Measurements from ENCODE around the gene GRP.

The GRP gene

GRCh38 chr18:59219672-59220163, at the start of gene GRP:
TSS of gene GRP (plus strand) at chr18:59220158. CDS start at chr18:59220266, 108 bp downstream.
- Histone ChIP-seq H3K9me3 (ENCODE audit: control insufficient read depth, insufficient read depth, low read length) (no peaks in the 10 kb centered on the region; the same call in 1 of the 2 replicates), H3K36me3 (ENCODE audit: insufficient read depth, low read length) (no peaks in the 10 kb centered on the region), H3K9ac (ENCODE audit: low read depth, low read length) (peak within 1 kb of the TSS; percentile 46; the same call in 1 of the 2 replicates), H3K4me1 (ENCODE audit: insufficient read depth, low read length) (0 out of 2 replicates have a peak, but pooled peaks cover 3% of the 10 kb centered on the region)

GRCh38 chr18:59172664-59173249, 47.2 kb upstream of the GRP start:
- Histone ChIP-seq H3K4me1 (ENCODE audit: insufficient read depth, low read length) (no peaks in the 10 kb centered on the region), H3K36me3 (ENCODE audit: insufficient read depth, low read length) (no peaks in the 10 kb centered on the region), H3K9ac (ENCODE audit: low read depth, low read length) (no peak overlapping the region), H3K9me3 (ENCODE audit: control insufficient read depth, insufficient read depth, low read length) (no peaks in the 10 kb centered on the region; the same call in 1 of the 2 replicates)

GRCh38 chr18:59177485-59177884, 42.5 kb upstream of the GRP start:
- Histone ChIP-seq H3K36me3 (ENCODE audit: insufficient read depth, low read length) (no peaks in the 10 kb centered on the region), H3K9me3 (ENCODE audit: control insufficient read depth, insufficient read depth, low read length) (no peaks in the 10 kb centered on the region; the same call in 1 of the 2 replicates), H3K9ac (ENCODE audit: low read depth, low read length) (no peak overlapping the region), H3K4me1 (ENCODE audit: insufficient read depth, low read length) (no peaks in the 10 kb centered on the region)

- Histone ChIP-seq H3K9me3 (ENCODE audit: control insufficient read depth, insufficient read depth, low read length) (no peaks in the 10 kb centered on the region), H3K4me1 (ENCODE audit: insufficient read depth, low read length) (no peaks in the 10 kb centered on the region), H3K9ac (ENCODE audit: low read depth, low read length) (no peak overlapping the region), H3K36me3 (ENCODE audit: insufficient read depth, low read length) (no peaks in the 10 kb centered on the region)
These were observed 39.7 kb upstream of the GRP start for GRCh38 chr18:59180150-59180845.

GRCh38 chr18:59182673-59183072, 37.3 kb upstream of the GRP start:
- Histone ChIP-seq H3K4me1 (ENCODE audit: insufficient read depth, low read length) (no peaks in the 10 kb centered on the region), H3K9me3 (ENCODE audit: control insufficient read depth, insufficient read depth, low read length) (0 out of 2 replicates have a peak, but pooled peaks cover 4% of the 10 kb centered on the region), H3K9ac (ENCODE audit: low read depth, low read length) (no peak overlapping the region), H3K36me3 (ENCODE audit: insufficient read depth, low read length) (no peaks in the 10 kb centered on the region)

- Histone ChIP-seq H3K4me1 (ENCODE audit: insufficient read depth, low read length) (no peaks in the 10 kb centered on the region), H3K36me3 (ENCODE audit: insufficient read depth, low read length) (no peaks in the 10 kb centered on the region), H3K9me3 (ENCODE audit: control insufficient read depth, insufficient read depth, low read length) (0 out of 2 replicates have a peak, but pooled peaks cover 4% of the 10 kb centered on the region), H3K9ac (ENCODE audit: low read depth, low read length) (no peak overlapping the region)
These were observed 30.9 kb upstream of the GRP start for GRCh38 chr18:59189008-59189407.

GRCh38 chr18:59189746-59190145, 30.2 kb upstream of the GRP start:
- Histone ChIP-seq H3K4me1 (ENCODE audit: insufficient read depth, low read length) (no peaks in the 10 kb centered on the region), H3K9ac (ENCODE audit: low read depth, low read length) (no peak overlapping the region), H3K9me3 (ENCODE audit: control insufficient read depth, insufficient read depth, low read length) (0 out of 2 replicates have a peak, but pooled peaks cover 4% of the 10 kb centered on the region), H3K36me3 (ENCODE audit: insufficient read depth, low read length) (no peaks in the 10 kb centered on the region)

GRCh38 chr18:59196161-59196725, 23.7 kb upstream of the GRP start:
- Histone ChIP-seq H3K36me3 (ENCODE audit: insufficient read depth, low read length) (no peaks in the 10 kb centered on the region), H3K9me3 (ENCODE audit: control insufficient read depth, insufficient read depth, low read length) (no peaks in the 10 kb centered on the region), H3K9ac (ENCODE audit: low read depth, low read length) (no peak overlapping the region), H3K4me1 (ENCODE audit: insufficient read depth, low read length) (no peaks in the 10 kb centered on the region)

GRCh38 chr18:59197636-59198035, 22.3 kb upstream of the GRP start:
- H3K36me3 ChIP-seq (ENCODE audit: insufficient read depth, low read length), result no peaks in the 10 kb centered on the region
- H3K4me1 ChIP-seq (ENCODE audit: insufficient read depth, low read length), result no peaks in the 10 kb centered on the region
- H3K9me3 ChIP-seq (ENCODE audit: control insufficient read depth, insufficient read depth, low read length), result no peaks in the 10 kb centered on the region
- H3K9ac ChIP-seq (ENCODE audit: low read depth, low read length), result no peak overlapping the region

- Histone ChIP-seq H3K4me1 (ENCODE audit: insufficient read depth, low read length) (no peaks in the 10 kb centered on the region), H3K9ac (ENCODE audit: low read depth, low read length) (no peak overlapping the region), H3K9me3 (ENCODE audit: control insufficient read depth, insufficient read depth, low read length) (no peaks in the 10 kb centered on the region), H3K36me3 (ENCODE audit: insufficient read depth, low read length) (no peaks in the 10 kb centered on the region)
These were observed 21.7 kb upstream of the GRP start for GRCh38 chr18:59198215-59198614.

- no peaks in the 10 kb centered on the region for H3K4me1 ChIP-seq (ENCODE audit: insufficient read depth, low read length)
- H3K9me3 ChIP-seq (ENCODE audit: control insufficient read depth, insufficient read depth, low read length), result no peaks in the 10 kb centered on the region
- no peaks in the 10 kb centered on the region for H3K36me3 ChIP-seq (ENCODE audit: insufficient read depth, low read length)
- H3K9ac ChIP-seq (ENCODE audit: low read depth, low read length), result no peak overlapping the region
These were observed 19.2 kb upstream of the GRP start for GRCh38 chr18:59200787-59201186.

GRCh38 chr18:59202258-59202820, 17.6 kb upstream of the GRP start:
- Histone ChIP-seq H3K36me3 (ENCODE audit: insufficient read depth, low read length) (no peaks in the 10 kb centered on the region), H3K9ac (ENCODE audit: low read depth, low read length) (no peak overlapping the region), H3K4me1 (ENCODE audit: insufficient read depth, low read length) (no peaks in the 10 kb centered on the region), H3K9me3 (ENCODE audit: control insufficient read depth, insufficient read depth, low read length) (no peaks in the 10 kb centered on the region)

- H3K9me3 ChIP-seq (ENCODE audit: control insufficient read depth, insufficient read depth, low read length), result no peaks in the 10 kb centered on the region
- H3K36me3 ChIP-seq (ENCODE audit: insufficient read depth, low read length), result no peaks in the 10 kb centered on the region
- no peak overlapping the region for H3K9ac ChIP-seq (ENCODE audit: low read depth, low read length)
- peaks cover 5% of the 10 kb centered on the region; the same call in 1 of the 2 replicates for H3K4me1 ChIP-seq (ENCODE audit: insufficient read depth, low read length)
These were observed 12.5 kb upstream of the GRP start for GRCh38 chr18:59207506-59207905.

- Histone ChIP-seq H3K9me3 (ENCODE audit: control insufficient read depth, insufficient read depth, low read length) (no peaks in the 10 kb centered on the region), H3K9ac (ENCODE audit: low read depth, low read length) (no peak overlapping the region), H3K36me3 (ENCODE audit: insufficient read depth, low read length) (no peaks in the 10 kb centered on the region), H3K4me1 (ENCODE audit: insufficient read depth, low read length) (peaks cover 5% of the 10 kb centered on the region; the same call in 1 of the 2 replicates)
These were observed 11.3 kb upstream of the GRP start for GRCh38 chr18:59208602-59209125.
